Measurements from ENCODE around the gene LRRC8C. TPM values are rescaled to one million over a fixed set of nuclear protein-coding genes. Genes with fewer than 3 reads are reported as not detected.
A peak's percentile ranks its signal among the peaks of the same experiment; 100 is the strongest.

The LRRC8C gene
- total RNA-seq, 1 experiment from 2014 or later = 8.4 TPM

GRCh38 chr1:89724369-89725010, 91.6 kb downstream of the LRRC8C start (continued):
- TF ChIP-seq REST (IDR thresholded peaks at IDR 0.05; ENCODE audit: low read depth) (no peak), EGR1 (IDR thresholded peaks at IDR 0.05; ENCODE audit: low read depth) (no peak), ZFX (IDR thresholded peaks at IDR 0.05) (no peak), POLR2A (IDR thresholded peaks at IDR 0.05; ENCODE audit: borderline replicate concordance, extremely low read depth, insufficient read depth, insufficient read length) (no peak), FOSL1 (IDR thresholded peaks at IDR 0.05; ENCODE audit: low read depth) (no peak), CEBPB (IDR thresholded peaks at IDR 0.05; ENCODE audit: low read depth) (no peak), TCF7L2 (IDR thresholded peaks at IDR 0.05; ENCODE audit: borderline replicate concordance, extremely low read depth, insufficient read depth, insufficient read length) (no peak)

- no peaks in the 10 kb centered on the region for H3K27me3 ChIP-seq (ENCODE audit: insufficient read depth, low read length)
- no peaks in the 10 kb centered on the region for H4K20me1 ChIP-seq (ENCODE audit: insufficient read depth)
- no peak overlapping the region for H2AFZ ChIP-seq (ENCODE audit: low read depth, low read length, poor library complexity, severe bottlenecking)
- ATAC-seq (no peak), DNase-seq (ENCODE audit: low read depth, low spot score) (no peak)
- no peak overlapping the region for H3K4me2 ChIP-seq (ENCODE audit: low read length)
- no peaks in the 10 kb centered on the region for H3K79me2 ChIP-seq (ENCODE audit: insufficient read depth, low read length)
- ChIA-PET RAD21 (ENCODE audit: low non-redundant PET in 1 of 2, low total read pairs in 2 of 2, uncharacterized antibody in 2 of 2, unreplicated experiment in 2 of 2) (no interaction called here), POLR2A (no interaction called here), CTCF (no interaction called here)
- H3K9me3 ChIP-seq (ENCODE audit: control insufficient read depth in 1 of 2, insufficient read depth in 1 of 2, low read depth in 1 of 2, low read length in 2 of 2) = no peaks in the 10 kb centered on the region
- no TSS peak for BruUV-seq (replicated peaks)
- TF ChIP-seq FOSL1 (IDR thresholded peaks at IDR 0.05; ENCODE audit: low read depth) (peak; percentile 22; the same call in 1 of the 2 replicates), JUND (IDR thresholded peaks at IDR 0.05) (0 out of 2 replicates have a peak, but pooled peaks have one; percentile 22), MAX (IDR thresholded peaks at IDR 0.05) (no peak)
- H3K27ac ChIP-seq (ENCODE audit: low read depth, low read length) = no peak overlapping the region
- H3K36me3 ChIP-seq (ENCODE audit: control insufficient read depth in 1 of 2, insufficient read depth in 2 of 2, low read length in 2 of 2) = no peaks in the 10 kb centered on the region
- H3K9me2 ChIP-seq (ENCODE audit: insufficient read depth) = no peaks in the 10 kb centered on the region
- peaks cover 0 to 9% of the 10 kb centered on the region in 2 experiments; a peak in 1 of 4 replicates for H3K4me1 ChIP-seq (ENCODE audit: control insufficient read depth in 1 of 2, insufficient read depth in 2 of 2, low read length in 2 of 2)
- H3K4me3 ChIP-seq (replicated peaks in 1 of 2; ENCODE audit: low read depth in 1 of 2, low read length in 2 of 2) = no peak overlapping the region
- H3K9ac ChIP-seq (ENCODE audit: low read length) = no peak overlapping the region
- intact Hi-C loops (cut with micrococcal nuclease) = no loop called here
Measured at GRCh38 chr1:89725011-89725370, 92.1 kb downstream of the LRRC8C start.

All from HCT116 (cell line).